ENCODE data around the gene GALNS.

Gene GALNS

GRCh38 chr16:88787579-88788314, 69.0 kb downstream of the GALNS start:
- Histone ChIP-seq H3K9me3 (ENCODE audit: insufficient read depth, low read length, severe bottlenecking) (no peaks in the 10 kb centered on the region), H3K79me2 (ENCODE audit: insufficient read depth, low read length) (peaks cover 32% of the 10 kb centered on the region), H4K20me1 (ENCODE audit: insufficient read depth, low read length) (peaks cover 9% of the 10 kb centered on the region), H3K9ac (ENCODE audit: low read depth, low read length) (no peak overlapping the region), H3K27ac (ENCODE audit: low read length) (no peak overlapping the region), H3K27me3 (ENCODE audit: insufficient read depth, low read length, poor library complexity) (no peaks in the 10 kb centered on the region), H3K4me2 (ENCODE audit: insufficient read depth, low read length) (no peak overlapping the region), H2AFZ (ENCODE audit: low read depth, low read length) (no peak overlapping the region), H3K4me3 (ENCODE audit: low read depth in 1 of 2, low read length in 2 of 2) (no peak overlapping the region), H3K36me3 (ENCODE audit: insufficient read depth, low read length) (no peaks in the 10 kb centered on the region; the same call in 1 of the 2 replicates), H3K4me1 (ENCODE audit: insufficient read depth, low read length) (peaks cover 52% of the 10 kb centered on the region)
- DNase-seq, result no peak
- TF ChIP-seq EZH2 (IDR thresholded peaks at IDR 0.05; ENCODE audit: borderline replicate concordance, low read depth, low read length, severe bottlenecking) (no peak), CTCF (IDR thresholded peaks at IDR 0.05; ENCODE audit: borderline replicate concordance, extremely low read depth, low read length, poor library complexity, severe bottlenecking) (no peak)
- no peak for ATAC-seq (ENCODE audit: insufficient read depth, low read depth)

GRCh38 chr16:88785106-88785924, 71.4 kb downstream of the GALNS start, which contains the start of gene PIEZO1:
PIEZO1 (minus strand) TSS chr16:88785220; CDS start chr16:88784964, 256 bp downstream.
- peaks cover 56% of the 10 kb centered on the region for H3K79me2 ChIP-seq (ENCODE audit: insufficient read depth, low read length)
- H3K4me3 ChIP-seq (ENCODE audit: low read depth in 1 of 2, low read length in 2 of 2), result peak within 1 kb of the TSS; percentile 56 to 64
- H3K9ac ChIP-seq (ENCODE audit: low read depth, low read length), result peak within 1 kb of the TSS; percentile 94
- H4K20me1 ChIP-seq (ENCODE audit: insufficient read depth, low read length), result peaks cover 32% of the 10 kb centered on the region
- H3K4me1 ChIP-seq (ENCODE audit: insufficient read depth, low read length), result peaks cover 56% of the 10 kb centered on the region
- H3K27me3 ChIP-seq (ENCODE audit: insufficient read depth, low read length, poor library complexity), result no peaks in the 10 kb centered on the region
- H3K36me3 ChIP-seq (ENCODE audit: insufficient read depth, low read length), result no peaks in the 10 kb centered on the region; the same call in 1 of the 2 replicates
- peak within 1 kb of the TSS; percentile 86 for H3K27ac ChIP-seq (ENCODE audit: low read length)
- no peaks in the 10 kb centered on the region for H3K9me3 ChIP-seq (ENCODE audit: insufficient read depth, low read length, severe bottlenecking)
- DNase-seq, result peak; percentile 77
- peak within 1 kb of the TSS; percentile 73 for H3K4me2 ChIP-seq (ENCODE audit: insufficient read depth, low read length)
- ATAC-seq (ENCODE audit: insufficient read depth, low read depth), result peak; percentile 22
- TF ChIP-seq CTCF (IDR thresholded peaks at IDR 0.05; ENCODE audit: borderline replicate concordance, extremely low read depth, low read length, poor library complexity, severe bottlenecking) (peak; percentile 89), EZH2 (IDR thresholded peaks at IDR 0.05; ENCODE audit: borderline replicate concordance, low read depth, low read length, severe bottlenecking) (no peak)
- peak within 1 kb of the TSS; percentile 69 for H2AFZ ChIP-seq (ENCODE audit: low read depth, low read length)

- H3K4me2 ChIP-seq (ENCODE audit: insufficient read depth, low read length), result peak overlapping the region; percentile 73
- H3K36me3 ChIP-seq (ENCODE audit: insufficient read depth, low read length), result peaks cover under 1% of the 10 kb centered on the region; the same call in 1 of the 2 replicates
- no peak for TF ChIP-seq EZH2 (IDR thresholded peaks at IDR 0.05; ENCODE audit: borderline replicate concordance, low read depth, low read length, severe bottlenecking)
- no peak for TF ChIP-seq CTCF (IDR thresholded peaks at IDR 0.05; ENCODE audit: borderline replicate concordance, extremely low read depth, low read length, poor library complexity, severe bottlenecking)
- peaks cover 53% of the 10 kb centered on the region for H3K4me1 ChIP-seq (ENCODE audit: insufficient read depth, low read length)
- H3K9me3 ChIP-seq (ENCODE audit: insufficient read depth, low read length, severe bottlenecking), result no peaks in the 10 kb centered on the region
- peak overlapping the region; percentile 94 for H3K9ac ChIP-seq (ENCODE audit: low read depth, low read length)
- DNase-seq (no peak), ATAC-seq (ENCODE audit: insufficient read depth, low read depth) (no peak; the same call in 2 of the 3 replicates)
- H3K27ac ChIP-seq (ENCODE audit: low read length), result peak overlapping the region; percentile 86
- peak overlapping the region; percentile 69 for H2AFZ ChIP-seq (ENCODE audit: low read depth, low read length)
- no peaks in the 10 kb centered on the region for H3K27me3 ChIP-seq (ENCODE audit: insufficient read depth, low read length, poor library complexity)
- H3K79me2 ChIP-seq (ENCODE audit: insufficient read depth, low read length), result peaks cover 61% of the 10 kb centered on the region
- peaks cover 37% of the 10 kb centered on the region for H4K20me1 ChIP-seq (ENCODE audit: insufficient read depth, low read length)
- H3K4me3 ChIP-seq (ENCODE audit: low read depth in 1 of 2, low read length in 2 of 2), result peak overlapping the region; percentile 56 to 64; a peak in 3 of 4 replicates
Observed at GRCh38 chr16:88784856-88785105, 72.0 kb downstream of the GALNS start.

All from DND-41 (cell line).